Astrocyte (in vitro differentiated cells and primary cell): Measurements from ENCODE around the gene KRTAP25-1. TPM values are rescaled to one million over a fixed set of nuclear protein-coding genes. Genes with fewer than 3 reads are reported as not detected.

Experiments used
- DNase-seq: peaks from one replicate; pipeline ENCODE4 v3.0.0-alpha.2; 2010; ENCODE audit warnings: low read depth
- FAIRE-seq: peaks from 2 replicates; lab custom pipeline; 2011; peaks lifted over from hg19 to GRCh38; lab: Jason Lieb, UNC
- H2AFZ ChIP-seq: 2 replicates; pipeline ENCODE4 v1.6.0; 2012; ENCODE audit warnings: low read depth, low read length, inconsistent platforms
- H3K27ac ChIP-seq: 2 replicates; pipeline ENCODE4 v1.5.1; 2011; ENCODE audit warnings: low read depth, low read length, inconsistent platforms
- H3K27me3 ChIP-seq: 2 replicates; pipeline ENCODE4 v1.6.0; 2011; ENCODE audit warnings: low read length, inconsistent platforms; ENCODE audit not compliant: insufficient read depth
- H3K36me3 ChIP-seq: 2 replicates; pipeline ENCODE4 v1.5.1; 2011; ENCODE audit warnings: low read length, inconsistent platforms; ENCODE audit not compliant: insufficient read depth
- H3K4me1 ChIP-seq: 2 replicates; pipeline ENCODE4 v1.5.1; 2011; ENCODE audit warnings: low read length, inconsistent platforms; ENCODE audit not compliant: insufficient read depth
- H3K4me2 ChIP-seq: 2 replicates; pipeline ENCODE4 v1.6.0; 2012; ENCODE audit warnings: low read length, inconsistent platforms
- H3K4me3 ChIP-seq: 2 replicates; pipeline ENCODE4 v1.5.1; 2011; ENCODE audit warnings: low read depth, mild to moderate bottlenecking, low read length, inconsistent platforms; ENCODE audit not compliant: insufficient read depth
- H3K79me2 ChIP-seq: 2 replicates; pipeline ENCODE4 v1.6.0; 2012; ENCODE audit warnings: mild to moderate bottlenecking, low read length, inconsistent platforms; ENCODE audit not compliant: insufficient read depth
- H3K9ac ChIP-seq: 2 replicates; pipeline ENCODE4 v1.6.0; 2012; ENCODE audit warnings: mild to moderate bottlenecking, low read length, inconsistent platforms
- H3K9me3 ChIP-seq: 2 replicates; pipeline ENCODE4 v1.5.1; 2012; ENCODE audit warnings: low read depth, mild to moderate bottlenecking, low read length, inconsistent platforms; ENCODE audit not compliant: insufficient read depth
- H4K20me1 ChIP-seq: 2 replicates; pipeline ENCODE4 v1.6.0; 2012; ENCODE audit warnings: low read length, inconsistent platforms; ENCODE audit not compliant: insufficient read depth
- H3K27ac Mint-ChIP-seq: one replicate; pipeline ENCODE4 v1.8.0; 2021; ENCODE audit warnings: mild to moderate bottlenecking, mixed read lengths; ENCODE audit not compliant: unreplicated experiment
- H3K27me3 Mint-ChIP-seq: one replicate; pipeline ENCODE4 v1.8.0; 2021; ENCODE audit warnings: low read depth, mixed read lengths; ENCODE audit not compliant: unreplicated experiment
- H3K36me3 Mint-ChIP-seq: one replicate; pipeline ENCODE4 v1.8.0; 2021; ENCODE audit warnings: low read depth, mixed read lengths; ENCODE audit not compliant: unreplicated experiment
- H3K4me1 Mint-ChIP-seq: one replicate; pipeline ENCODE4 v1.8.0; 2021; ENCODE audit warnings: low read depth, mixed read lengths; ENCODE audit not compliant: unreplicated experiment
- H3K4me3 Mint-ChIP-seq: one replicate; pipeline ENCODE4 v1.8.0; 2021; ENCODE audit warnings: mild to moderate bottlenecking, moderate library complexity, mixed read lengths; ENCODE audit not compliant: unreplicated experiment
- H3K9me3 Mint-ChIP-seq: one replicate; pipeline ENCODE4 v1.8.0; 2021; ENCODE audit warnings: mild to moderate bottlenecking, mixed read lengths; ENCODE audit not compliant: unreplicated experiment
- CTCF ChIP-seq: IDR thresholded peaks from 2 replicates; pipeline ENCODE4 v1.5.1; 2011; ENCODE audit warnings: low read depth, mild to moderate bottlenecking, inconsistent platforms, low read length, moderate library complexity; ENCODE audit not compliant: insufficient read depth
- EZH2 ChIP-seq: IDR thresholded peaks from 2 replicates; pipeline ENCODE4 v1.6.1; 2012; ENCODE audit warnings: mild to moderate bottlenecking, low read length, inconsistent platforms; ENCODE audit not compliant: insufficient read depth
- total RNA-seq: library from RNA; stranded (reverse); gene quantifications from 2 replicates; pipeline ENCODE4 v1.2.1, GENCODE V29; 2021

The KRTAP25-1 gene
- total RNA-seq, 1 donor from 2014 or later = not detected

GRCh38 chr21:30271156-30271555 is 18.2 kb downstream of the KRTAP25-1 start:
- Histone ChIP-seq H3K4me2 (no peak overlapping the region), H4K20me1 (no peaks in the 10 kb centered on the region), H3K27me3 (no peaks in the 10 kb centered on the region), H3K79me2 (no peaks in the 10 kb centered on the region), H3K36me3 (no peaks in the 10 kb centered on the region), H3K4me3 (no peak overlapping the region), H2AFZ (no peak overlapping the region), H3K4me1 (no peaks in the 10 kb centered on the region), H3K27ac (no peak overlapping the region), H3K9me3 (no peaks in the 10 kb centered on the region), H3K9ac (no peak overlapping the region)
- H3K27ac Mint-ChIP-seq = no peak overlapping the region
- H3K9me3 Mint-ChIP-seq = peaks cover 2% of the 10 kb centered on the region
- FAIRE-seq (no peak), DNase-seq (no peak)
- no peaks in the 10 kb centered on the region for H3K36me3 Mint-ChIP-seq
- peaks cover 1% of the 10 kb centered on the region for H3K4me1 Mint-ChIP-seq
- no peaks in the 10 kb centered on the region for H3K27me3 Mint-ChIP-seq
- TF ChIP-seq EZH2 = no peak
- H3K4me3 Mint-ChIP-seq = no peak overlapping the region

GRCh38 chr21:30269803-30270530 is 19.3 kb downstream of the KRTAP25-1 start:
- TF ChIP-seq CTCF (no peak), EZH2 (no peak)
- DNase-seq = no peak
- Mint-ChIP-seq H3K4me1 (peaks cover 1% of the 10 kb centered on the region), H3K4me3 (no peak overlapping the region), H3K27me3 (no peaks in the 10 kb centered on the region), H3K9me3 (peaks cover 2% of the 10 kb centered on the region), H3K27ac (no peak overlapping the region), H3K36me3 (no peaks in the 10 kb centered on the region)
- no peak overlapping the region for H3K4me3 ChIP-seq
- no peaks in the 10 kb centered on the region for H3K36me3 ChIP-seq
- no peaks in the 10 kb centered on the region for H4K20me1 ChIP-seq
- no peak overlapping the region for H3K9ac ChIP-seq
- no peak overlapping the region for H3K4me2 ChIP-seq
- FAIRE-seq = no peak
- no peaks in the 10 kb centered on the region for H3K4me1 ChIP-seq
- H3K9me3 ChIP-seq = no peaks in the 10 kb centered on the region
- H3K27ac ChIP-seq = no peak overlapping the region
- H3K79me2 ChIP-seq = no peaks in the 10 kb centered on the region
- H2AFZ ChIP-seq = no peak overlapping the region
- H3K27me3 ChIP-seq = no peaks in the 10 kb centered on the region

GRCh38 chr21:30268608-30269197 is 20.6 kb downstream of the KRTAP25-1 start:
- H3K27me3 Mint-ChIP-seq = no peaks in the 10 kb centered on the region
- Histone ChIP-seq H3K27ac (no peak overlapping the region), H3K4me2 (no peak overlapping the region), H3K4me1 (no peaks in the 10 kb centered on the region), H3K4me3 (no peak overlapping the region), H4K20me1 (no peaks in the 10 kb centered on the region), H3K27me3 (no peaks in the 10 kb centered on the region), H3K36me3 (no peaks in the 10 kb centered on the region), H3K9ac (no peak overlapping the region), H3K79me2 (no peaks in the 10 kb centered on the region), H3K9me3 (no peaks in the 10 kb centered on the region), H2AFZ (no peak overlapping the region)
- peaks cover 2% of the 10 kb centered on the region for H3K9me3 Mint-ChIP-seq
- no peak overlapping the region for H3K4me3 Mint-ChIP-seq
- H3K4me1 Mint-ChIP-seq = peaks cover 1% of the 10 kb centered on the region
- H3K36me3 Mint-ChIP-seq = no peaks in the 10 kb centered on the region
- no peak for FAIRE-seq
- DNase-seq = no peak
- TF ChIP-seq EZH2 = no peak
- TF ChIP-seq CTCF = no peak
- H3K27ac Mint-ChIP-seq = no peak overlapping the region
